K562 (cell line): Measurements from ENCODE around the gene MARCO. TPM values are rescaled to one million over a fixed set of nuclear protein-coding genes. Genes with fewer than 3 reads are reported as not detected.

Experiments used
- ATAC-seq: fragments of 200-7000 bp; cut with Tn5 transposase; 3 replicates; pipeline ENCODE4 v1.9.1; 2020; ENCODE audit warnings: moderate library complexity
- BruUV-seq: library from RNA; stranded (reverse); fragments of 400-500 nt; replicated peaks from 2 replicates; lab custom pipeline; 2021; lab: Mats Ljungman, UMichigan
- CTCF ChIA-PET: fragments of 300-600 bp; formaldehyde crosslinking; extraction: SDS; loops from one replicate; lab custom pipeline; 2021; ENCODE audit warnings: low intra/inter-chr PET ratio; lab: Yijun Ruan, JAX
- POLR2A ChIA-PET: fragments of 300-600, 350-650 bp; sonication (Branson Sonifier 250); formaldehyde crosslinking; extraction: SDS; loops from one replicate; lab custom pipeline; 2021; ENCODE audit warnings: antibody characterized with exemption, inconsistent platforms; lab: Yijun Ruan, JAX
- DNase-seq, 4 experiments: peaks; one replicate each; pipeline versions ENCODE4 v3.0.0 to v3.0.0-alpha.2; 2011 to 2018; ENCODE audit warnings: low spot score in 3 of 4, mixed read lengths in 3 of 4; ENCODE audit errors: extremely low read depth in 1 of 4
- FAIRE-seq: peaks from 2 replicates; lab custom pipeline; 2011; peaks lifted over from hg19 to GRCh38; lab: Jason Lieb, UNC
- H2AFZ ChIP-seq: 2 replicates; pipeline ENCODE4 v1.6.0; 2011; ENCODE audit warnings: low read depth, low read length, control low read depth, inconsistent platforms
- H3K27ac ChIP-seq: fragments of 200-600 bp; 3 replicates; pipeline ENCODE4 v1.8.0; 2011; ENCODE audit warnings: low read depth, mild to moderate bottlenecking, control low read depth, inconsistent platforms, low read length, moderate library complexity, mixed read lengths; ENCODE audit errors: extremely low read depth
- H3K27me3 ChIP-seq, 2 experiments: fragments of 300-600 bp in 1 of 2; 2 replicates in 1 of 2; 3 replicates in 1 of 2; pipeline versions ENCODE4 v1.6.0 to v1.8.0; 2011; ENCODE audit warnings: inconsistent platforms in 2 of 2, low read length in 2 of 2, mild to moderate bottlenecking in 1 of 2, mixed read lengths in 1 of 2, moderate library complexity in 1 of 2; ENCODE audit not compliant: control insufficient read depth in 2 of 2, insufficient read depth in 2 of 2
- H3K36me3 ChIP-seq: fragments of 300-600 bp; 3 replicates; pipeline ENCODE4 v1.8.0; 2011; ENCODE audit warnings: mild to moderate bottlenecking, low read length, inconsistent platforms; ENCODE audit not compliant: control insufficient read depth, insufficient read depth
- H3K4me1 ChIP-seq, 2 experiments: fragments of 200-600 bp in 1 of 2; replicated peaks in 1 of 2; 2 replicates in 1 of 2; 3 replicates in 1 of 2; pipeline versions ENCODE4 v1.5.1 to v1.8.0; 2011; ENCODE audit warnings: inconsistent platforms in 2 of 2, low read length in 2 of 2, mild to moderate bottlenecking in 1 of 2, mixed read lengths in 1 of 2, moderate library complexity in 1 of 2; ENCODE audit not compliant: control insufficient read depth in 2 of 2, insufficient read depth in 2 of 2
- H3K4me2 ChIP-seq: 2 replicates; pipeline ENCODE4 v1.6.1; 2011; ENCODE audit warnings: low read length, control low read depth, inconsistent platforms, mixed read lengths; ENCODE audit not compliant: insufficient read depth
- H3K4me3 ChIP-seq: fragments of 200-600 bp; sonication (generic), shearing (Covaris generic); 2 replicates; pipeline ENCODE4 v1.5.1; 2016; ENCODE audit warnings: control low read depth, inconsistent platforms
- H3K79me2 ChIP-seq: fragments of 200-600 bp; 3 replicates; pipeline ENCODE4 v1.8.0; 2011; ENCODE audit warnings: low read length, inconsistent platforms; ENCODE audit not compliant: control insufficient read depth, insufficient read depth
- H3K9ac ChIP-seq, 2 experiments: 2 replicates each; pipeline versions ENCODE4 v1.6.0 to v1.6.1; 2011; ENCODE audit warnings: low read depth in 2 of 2, low read length in 2 of 2, control low read depth in 1 of 2, inconsistent platforms in 1 of 2, mild to moderate bottlenecking in 1 of 2, mixed read lengths in 1 of 2; ENCODE audit not compliant: insufficient read depth in 1 of 2
- H3K9me1 ChIP-seq: one replicate; pipeline ENCODE4 v1.6.0; 2011; ENCODE audit warnings: inconsistent platforms, mild to moderate bottlenecking, low read length, moderate library complexity; ENCODE audit not compliant: control insufficient read depth, insufficient read depth
- H3K9me3 ChIP-seq: replicated peaks from 2 replicates; pipeline ENCODE4 v1.5.1; 2011; ENCODE audit warnings: low read depth, low read length, inconsistent platforms; ENCODE audit not compliant: control insufficient read depth, insufficient read depth
- H4K20me1 ChIP-seq: replicated peaks from 2 replicates; pipeline ENCODE4 v1.6.1; 2011; ENCODE audit warnings: low read length, inconsistent platforms, mixed read lengths; ENCODE audit not compliant: control insufficient read depth, insufficient read depth
- CAMTA2 ChIP-seq: fragments of 250-450 bp; sonication (Bioruptor Pico); conservative IDR thresholded peaks from 2 replicates; pipeline ENCODE4 v1.5.1; 2022
- FOS ChIP-seq: IDR thresholded peaks from 3 replicates; pipeline ENCODE4 v1.6.1; 2011; ENCODE audit not compliant: insufficient read length; ENCODE audit errors: extremely low read depth
- GMEB1 ChIP-seq: fragments of 250-450 bp; sonication (Bioruptor Pico); IDR thresholded peaks from 2 replicates; pipeline ENCODE4 v1.4.0; 2020; ENCODE audit warnings: mild to moderate bottlenecking
- KLF1 ChIP-seq: fragments of 450-650 bp; IDR thresholded peaks from 2 replicates; pipeline ENCODE4 v1.6.1; 2016; ENCODE audit warnings: missing genetic modification characterization, missing compliant biosample characterization
- MAZ ChIP-seq, 2 experiments: fragments of 450-650 bp in 1 of 2; sonication (generic) in 1 of 2; formaldehyde crosslinking; IDR thresholded peaks in 1 of 2; conservative IDR thresholded peaks in 1 of 2; 2 replicates each; pipeline versions ENCODE4 v1.4.0 to v1.5.0; 2020; ENCODE audit warnings: mild to moderate bottlenecking in 1 of 2, missing genetic modification reagents in 1 of 2
- NONO ChIP-seq, 2 experiments: fragments of 200-400 bp in 1 of 2; fragments of 450-650 bp in 1 of 2; formaldehyde crosslinking in 1 of 2; IDR thresholded peaks; 2 replicates each; pipeline ENCODE4 v1.6.1; 2017; ENCODE audit warnings: low read depth in 2 of 2, mild to moderate bottlenecking in 2 of 2, moderate library complexity in 2 of 2, low read length in 1 of 2
- POU5F1 ChIP-seq: fragments of 150-350 bp; IDR thresholded peaks from 2 replicates; pipeline ENCODE4 v1.6.1; 2014; ENCODE audit warnings: borderline replicate concordance, low read length, low read depth, mild to moderate bottlenecking; ENCODE audit not compliant: partially characterized antibody
- SIN3B ChIP-seq: fragments of 450-650 bp; IDR thresholded peaks from 2 replicates; pipeline ENCODE4 v1.6.1; 2017; ENCODE audit warnings: low read depth, mild to moderate bottlenecking, moderate library complexity
- SRSF3 ChIP-seq: fragments of 200-400 bp; formaldehyde crosslinking; IDR thresholded peaks from 2 replicates; pipeline ENCODE4 v1.6.1; 2016; ENCODE audit warnings: mild to moderate bottlenecking, low read length, moderate library complexity; ENCODE audit not compliant: insufficient read depth
- TRIM28 ChIP-seq: fragments of 450-650 bp; IDR thresholded peaks from 2 replicates; pipeline ENCODE4 v1.6.1; 2017
- TSHZ1 ChIP-seq: fragments of 250-450 bp; sonication (Bioruptor Pico); IDR thresholded peaks from 2 replicates; pipeline ENCODE4 v1.4.0; 2020; ENCODE audit warnings: mild to moderate bottlenecking, moderate library complexity
- ZNF274 ChIP-seq: IDR thresholded peaks from 2 replicates; pipeline ENCODE4 v1.6.1; 2011; ENCODE audit warnings: low read depth, mild to moderate bottlenecking, low read length, moderate library complexity, borderline replicate concordance
- ZNF586 ChIP-seq: fragments of 450-650 bp; formaldehyde crosslinking; conservative IDR thresholded peaks from 2 replicates; pipeline ENCODE4 v1.4.0; 2020; ENCODE audit warnings: mild to moderate bottlenecking, moderate library complexity
- ZNF785 ChIP-seq: fragments of 250-450 bp; sonication (Bioruptor Pico); IDR thresholded peaks from 2 replicates; pipeline ENCODE4 v1.4.0; 2020; ENCODE audit warnings: mild to moderate bottlenecking
- WGBS: fragments of 100-300 bp; shearing (Covaris generic); methylation state at CpG from one replicate; pipeline ENCODE4 v1.1.6; 2016; ENCODE audit warnings: low coverage, mixed read lengths; ENCODE audit not compliant: insufficient coverage; ENCODE audit errors: missing lambda C conversion rate; 5-methylcytosine and 5-hydroxymethylcytosine counted together
- in situ Hi-C: fragments of 300-500 bp; cut with MboI; formaldehyde crosslinking; loops from 4 replicates; pipeline ENCODE4 v1.15.0; 2018; ENCODE audit warnings: inconsistent platforms, mixed read lengths
- intact Hi-C: fragments of 100-400 bp; cut with micrococcal nuclease; formaldehyde crosslinking; loops from 2 replicates; pipeline ENCODE4 v1.14.2; 2022
- polyA plus RNA-seq, 8 experiments: library from polyadenylated mRNA; depleted of rRNA in 4 of 8; stranded (reverse) in 5 of 8; unstranded in 3 of 8; fragments of >200 nt; fragmentation: Nextera tagmentation in 2 of 8; fragmentation: Illumina TruSeq in 1 of 8; extraction: Ambion mirVana in 2 of 8; extraction: Trizol in 1 of 8; gene quantifications; 2 replicates each; pipeline versions ENCODE4 v1.2.1 to v1.2.3, GENCODE V29; 2011 to 2014; ENCODE audit warnings: inconsistent platforms in 1 of 8, missing spikeins in 1 of 8
- total RNA-seq, 7 experiments: library from RNA; depleted of rRNA in 6 of 7; stranded (reverse); fragments of >200 nt in 6 of 7; fragmentation: Illumina TruSeq in 2 of 7; extraction: Trizol in 2 of 7; gene quantifications; 2 replicates each; pipeline versions ENCODE4 v1.2.1 to v1.2.3, GENCODE V29; 2011 to 2021; ENCODE audit warnings: low replicate concordance in 1 of 7

MARCO gene
- total and polyA plus RNA-seq, 9 of the 15 experiments (the other 6 are each of a cell fraction or from before 2014, with no cell fraction given), result 0.31 TPM; not detected in 8

GRCh38 chr2:118968961-118969733 is 27.2 kb downstream of the MARCO start (continued):
- TF ChIP-seq TSHZ1 (CRISPR knock-in tag) (no peak), NONO (IDR thresholded peaks at IDR 0.05; ENCODE audit: low read depth in 2 of 2, low read length in 1 of 2) (no peak), KLF1 (tag) (no peak), ZNF586 (CRISPR knock-in tag) (no peak)

- Histone ChIP-seq H4K20me1 (no peaks in the 10 kb centered on the region; the same call in 1 of the 2 replicates), H3K27me3 (peaks cover 0 to 52% of the 10 kb centered on the region in 2 experiments; a peak in 2 of 5 replicates), H3K36me3 (no peaks in the 10 kb centered on the region), H3K9me1 (no peaks in the 10 kb centered on the region), H3K9me3 (no peaks in the 10 kb centered on the region), H3K9ac (no peak overlapping the region), H2AFZ (no peak overlapping the region), H3K79me2 (no peaks in the 10 kb centered on the region), H3K27ac (no peak overlapping the region), H3K4me1 (no peaks in the 10 kb centered on the region), H3K4me3 (no peak overlapping the region), H3K4me2 (no peak overlapping the region)
- no TSS peak for BruUV-seq
- ATAC-seq (no peak), DNase-seq (no peak), FAIRE-seq (no peak)
- WGBS, result under 1% methylated on average over 16 of the region's 16 CpGs
- intact Hi-C loops (no loop called here), in situ Hi-C loops (no loop called here)
- POLR2A ChIA-PET, result no interaction called here
- CTCF ChIA-PET, result no interaction called here
- TF ChIP-seq ZNF274 (no peak), GMEB1 (CRISPR knock-in tag) (no peak), FOS (no peak), SRSF3 (no peak), NONO (IDR thresholded peaks at IDR 0.05; ENCODE audit: low read depth in 2 of 2, low read length in 1 of 2) (no peak), ZNF785 (CRISPR knock-in tag) (no peak), SIN3B (no peak), MAZ (CRISPR knock-in tag; conservative IDR thresholded peaks at IDR 0.05 in 1 of 2, IDR thresholded peaks at IDR 0.05 in 1 of 2) (no peak), TRIM28 (no peak), CAMTA2 (no peak), POU5F1 (no peak)
These were observed 27.9 kb downstream of the MARCO start for GRCh38 chr2:118969734-118970395.
